ENCODE results near the gene RPP21.

DNA sequence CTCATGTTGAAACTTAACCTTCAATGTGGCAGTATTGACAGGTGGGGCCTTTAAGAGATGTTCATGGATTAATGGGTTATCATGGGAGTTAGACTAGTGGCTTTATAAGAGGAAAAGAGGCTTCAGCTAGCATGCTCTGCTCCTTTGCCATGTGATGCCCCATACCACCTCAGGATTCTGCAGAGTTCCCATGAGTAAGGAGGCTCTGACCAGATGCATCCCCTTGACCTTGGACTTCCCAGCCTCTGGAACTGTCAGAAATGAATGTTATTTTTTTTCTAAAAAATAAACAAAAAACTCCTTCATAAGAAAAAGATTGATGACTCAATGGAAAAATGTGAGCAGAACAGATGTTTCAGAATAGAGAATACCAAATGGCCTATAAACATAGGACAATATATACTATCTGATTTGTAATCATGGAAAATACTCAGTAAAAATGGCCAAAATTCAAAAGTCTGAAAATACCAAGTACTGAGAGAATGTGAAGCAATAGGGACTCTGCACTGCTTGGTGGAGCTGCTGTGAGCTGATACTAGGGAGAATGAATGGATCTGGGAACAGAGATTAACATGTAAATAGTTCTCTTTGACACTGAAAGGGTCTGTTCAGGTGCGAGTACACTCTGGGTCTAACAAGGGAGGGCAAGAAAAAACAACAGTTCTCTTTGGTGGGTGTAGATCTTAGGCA, 25.7 kb upstream of the RPP21 start:
- TF ChIP-seq, protein P1, sequence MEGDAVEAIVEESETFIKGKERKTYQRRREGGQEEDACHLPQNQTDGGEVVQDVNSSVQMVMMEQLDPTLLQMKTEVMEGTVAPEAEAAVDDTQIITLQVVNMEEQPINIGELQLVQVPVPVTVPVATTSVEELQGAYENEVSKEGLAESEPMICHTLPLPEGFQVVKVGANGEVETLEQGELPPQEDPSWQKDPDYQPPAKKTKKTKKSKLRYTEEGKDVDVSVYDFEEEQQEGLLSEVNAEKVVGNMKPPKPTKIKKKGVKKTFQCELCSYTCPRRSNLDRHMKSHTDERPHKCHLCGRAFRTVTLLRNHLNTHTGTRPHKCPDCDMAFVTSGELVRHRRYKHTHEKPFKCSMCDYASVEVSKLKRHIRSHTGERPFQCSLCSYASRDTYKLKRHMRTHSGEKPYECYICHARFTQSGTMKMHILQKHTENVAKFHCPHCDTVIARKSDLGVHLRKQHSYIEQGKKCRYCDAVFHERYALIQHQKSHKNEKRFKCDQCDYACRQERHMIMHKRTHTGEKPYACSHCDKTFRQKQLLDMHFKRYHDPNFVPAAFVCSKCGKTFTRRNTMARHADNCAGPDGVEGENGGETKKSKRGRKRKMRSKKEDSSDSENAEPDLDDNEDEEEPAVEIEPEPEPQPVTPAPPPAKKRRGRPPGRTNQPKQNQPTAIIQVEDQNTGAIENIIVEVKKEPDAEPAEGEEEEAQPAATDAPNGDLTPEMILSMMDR (IDR thresholded peaks at IDR 0.05), result no peak
- no peak for TF ChIP-seq EZH2phosphoT487 (IDR thresholded peaks at IDR 0.05)
